Measurements from ENCODE around the gene MAPK6. TPM values are rescaled to one million over a fixed set of nuclear protein-coding genes. Genes with fewer than 3 reads are reported as not detected.
"Not testable (repeated sequence)": the region's sequence is repeated elsewhere in the genome, so short reads cannot be mapped to it uniquely, and the experiment has no call there.

The MAPK6 gene
- polyA plus RNA-seq (ENCODE audit: insufficient read length) = 26.4 TPM

DNA sequence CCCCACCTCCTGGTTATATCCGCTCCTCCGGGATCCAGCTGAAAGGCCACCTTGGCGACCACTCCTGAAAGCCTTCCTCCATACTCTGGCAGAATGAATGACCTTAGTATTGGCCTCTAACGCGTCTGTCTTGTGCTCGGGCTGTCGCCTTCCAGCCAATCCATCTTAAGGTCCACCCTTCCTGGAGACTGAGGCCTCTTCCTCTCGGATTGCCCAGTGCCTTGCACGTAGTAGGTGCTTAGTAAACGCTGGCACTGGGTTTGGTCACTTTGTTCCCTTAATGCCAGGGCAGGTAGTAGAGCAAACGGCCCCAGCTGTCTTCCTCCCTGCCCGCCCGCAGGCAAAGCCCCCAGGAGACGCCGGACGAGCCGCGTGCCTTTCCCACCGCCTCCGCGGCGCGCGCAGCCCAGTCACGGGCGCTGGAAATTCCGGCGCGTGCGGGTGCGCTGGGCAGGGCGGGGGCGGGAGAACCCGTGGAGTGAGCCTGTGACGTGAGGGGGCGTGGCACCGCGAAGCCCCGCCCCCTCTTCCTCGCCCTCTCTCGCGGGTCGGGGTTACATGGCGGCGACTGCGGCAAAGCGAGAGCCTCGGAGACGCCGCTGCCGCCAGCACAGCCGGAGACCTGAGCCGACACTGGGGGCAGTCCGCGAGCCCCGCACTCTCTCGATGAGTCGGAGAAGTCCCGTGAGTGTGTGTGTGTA is at the start of gene MAPK6:
Gene MAPK6 (plus strand): TSS at position 527 of the 701 bp plus-strand sequence. CDS start 27,242 bp downstream, outside the sequence.
- DNase-seq (ENCODE audit: low read depth) = peak; percentile 93

DNA sequence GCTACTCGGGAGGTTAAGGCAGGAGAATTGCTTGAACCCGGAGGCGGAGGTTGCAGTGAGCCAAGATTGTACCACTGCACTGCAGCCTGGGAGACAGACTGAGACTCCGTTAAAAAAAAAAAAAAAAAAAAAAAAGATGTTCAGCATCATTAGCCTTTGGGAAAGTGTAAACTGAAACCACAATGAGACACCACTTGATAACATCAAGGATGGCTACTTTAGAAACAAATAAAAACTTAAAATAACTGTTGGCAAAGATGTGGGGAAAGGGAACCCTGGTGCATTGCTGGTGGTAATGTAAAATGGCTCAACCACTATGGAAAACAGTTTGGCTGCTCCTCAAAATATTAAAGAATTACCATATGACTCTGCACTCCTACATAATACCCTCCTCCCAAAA is 49.3 kb upstream of the MAPK6 start:
- no peak for DNase-seq (ENCODE audit: low read depth)

DNA sequence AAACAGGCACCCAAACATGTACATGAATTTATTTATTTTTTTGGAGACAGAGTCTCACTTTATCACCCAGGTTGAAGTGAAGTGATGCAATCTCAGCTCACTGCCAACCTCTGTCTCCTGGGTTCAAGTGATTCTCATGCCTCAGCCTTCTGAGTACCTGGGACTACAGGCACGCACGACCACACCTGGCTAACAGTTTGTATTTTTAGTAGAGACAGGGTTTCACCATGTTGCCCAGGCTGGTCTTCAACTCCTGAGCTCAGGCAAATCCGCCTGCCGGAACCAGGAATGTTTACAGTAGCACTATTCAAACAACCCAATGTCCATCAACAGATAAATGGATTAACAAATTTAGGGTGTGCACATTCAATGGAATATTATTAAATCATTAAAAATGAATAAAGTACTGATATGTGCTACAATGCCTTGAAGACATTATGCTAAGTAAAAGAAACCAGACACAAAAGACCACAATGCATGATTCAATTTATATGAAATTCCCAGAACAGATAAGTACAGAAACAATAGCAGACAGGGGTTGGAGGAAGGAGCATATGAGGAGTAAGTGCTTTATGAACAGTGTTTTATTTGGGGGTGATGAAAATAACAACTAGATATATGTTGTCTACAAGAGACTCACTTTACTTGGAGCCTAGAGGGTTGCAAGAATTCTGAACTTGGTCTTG is 48.7 kb upstream of the MAPK6 start:
- no peak for DNase-seq (ENCODE audit: low read depth)

DNA sequence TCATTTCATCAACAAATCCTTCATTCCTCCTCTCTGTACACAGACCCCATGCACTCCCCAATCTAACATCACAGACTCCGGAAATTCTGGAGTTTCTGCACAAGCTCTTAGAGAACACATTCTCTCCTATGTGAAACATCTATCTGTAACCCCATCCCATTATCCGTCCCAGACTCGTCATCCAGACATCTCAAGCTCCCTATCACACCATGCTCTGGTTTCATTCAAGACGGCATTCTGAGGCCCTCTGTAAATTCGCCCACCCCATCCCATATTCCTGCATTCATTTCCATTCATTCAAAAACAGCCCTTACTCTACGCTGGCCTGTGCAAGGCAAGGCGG is 48.0 kb upstream of the MAPK6 start:
- DNase-seq (ENCODE audit: low read depth) = no peak

DNA sequence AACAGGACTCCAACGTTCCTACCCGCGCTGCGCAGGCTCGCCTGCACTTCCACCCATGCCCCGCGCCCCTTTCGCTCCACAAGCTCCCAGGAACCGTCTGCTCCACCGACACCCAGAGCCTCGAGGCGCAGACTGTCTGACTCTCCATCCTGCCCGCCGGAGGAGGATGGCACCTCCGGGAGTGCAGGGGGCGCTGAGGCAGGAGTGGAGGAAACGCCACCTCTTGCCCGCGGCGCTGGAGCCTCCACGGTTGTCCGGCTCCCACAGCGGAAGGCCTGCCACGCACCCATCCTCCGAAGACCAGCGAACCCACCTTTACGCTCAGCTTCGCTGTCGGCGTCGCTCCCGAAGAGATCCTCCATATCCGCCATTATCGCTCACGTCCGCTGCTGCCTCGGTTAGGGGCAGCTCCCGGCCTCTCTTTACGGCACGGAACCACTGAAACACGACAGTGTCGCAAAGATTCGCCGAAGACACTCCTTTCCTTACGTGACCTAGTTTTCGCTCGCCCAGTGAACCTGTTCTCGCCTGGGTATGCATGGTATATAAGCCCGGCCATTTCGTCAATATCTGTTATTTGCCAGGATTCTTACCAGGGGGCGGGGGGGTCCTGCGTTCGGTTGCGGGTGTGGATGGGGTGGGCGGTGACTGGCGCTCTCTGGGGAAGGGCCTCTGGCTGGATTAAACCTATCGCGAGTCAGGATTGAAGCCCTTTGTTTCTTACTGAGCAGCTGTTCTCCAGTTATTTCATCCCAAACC is 47.5 kb upstream of the MAPK6 start, which contains the start of gene LEO1:
Gene LEO1 (minus strand): TSS at position 404 of the 759 bp plus-strand sequence. CDS start 33 bp downstream, at position 371.
- peak; percentile 93 for DNase-seq (ENCODE audit: low read depth)

DNA sequence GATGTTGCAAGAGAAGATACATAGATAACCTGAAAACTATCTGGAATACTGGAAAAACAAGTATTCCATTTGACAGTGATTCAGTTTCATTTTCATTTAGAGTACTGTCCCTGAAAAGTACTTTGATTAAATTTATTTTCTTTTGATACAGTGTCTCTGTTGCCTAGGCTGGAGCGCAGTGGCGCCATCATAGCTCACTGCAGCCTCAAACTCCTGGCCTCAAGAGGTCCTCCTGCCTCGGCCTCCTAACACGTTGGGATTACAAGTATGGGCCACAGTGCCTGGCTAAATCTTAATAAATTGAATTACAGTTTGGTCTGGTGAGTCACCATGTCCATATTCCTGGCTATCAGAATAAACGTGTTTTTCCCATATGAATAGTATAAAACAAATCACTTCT is 45.8 kb upstream of the MAPK6 start:
- no peak for DNase-seq (ENCODE audit: low read depth)

DNA sequence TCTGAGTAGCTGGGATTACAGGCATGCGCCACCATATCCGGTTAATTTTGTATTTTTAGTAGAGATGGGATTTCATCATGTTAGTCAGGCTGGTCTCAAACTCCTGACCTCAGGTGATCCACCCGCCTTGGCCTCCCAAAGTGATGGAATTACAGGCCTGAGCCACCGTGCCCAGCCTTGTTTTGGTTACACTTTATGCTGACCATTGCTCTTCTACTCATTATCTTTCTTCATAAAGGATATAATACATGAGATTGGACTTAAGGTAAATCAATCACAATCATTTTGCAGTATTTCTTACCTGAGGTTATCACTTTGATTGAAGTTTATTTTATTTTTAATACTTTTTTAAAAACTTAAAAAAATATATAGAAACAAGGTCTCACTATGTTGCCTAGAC is 45.2 kb upstream of the MAPK6 start:
- DNase-seq (ENCODE audit: low read depth) = no peak

DNA sequence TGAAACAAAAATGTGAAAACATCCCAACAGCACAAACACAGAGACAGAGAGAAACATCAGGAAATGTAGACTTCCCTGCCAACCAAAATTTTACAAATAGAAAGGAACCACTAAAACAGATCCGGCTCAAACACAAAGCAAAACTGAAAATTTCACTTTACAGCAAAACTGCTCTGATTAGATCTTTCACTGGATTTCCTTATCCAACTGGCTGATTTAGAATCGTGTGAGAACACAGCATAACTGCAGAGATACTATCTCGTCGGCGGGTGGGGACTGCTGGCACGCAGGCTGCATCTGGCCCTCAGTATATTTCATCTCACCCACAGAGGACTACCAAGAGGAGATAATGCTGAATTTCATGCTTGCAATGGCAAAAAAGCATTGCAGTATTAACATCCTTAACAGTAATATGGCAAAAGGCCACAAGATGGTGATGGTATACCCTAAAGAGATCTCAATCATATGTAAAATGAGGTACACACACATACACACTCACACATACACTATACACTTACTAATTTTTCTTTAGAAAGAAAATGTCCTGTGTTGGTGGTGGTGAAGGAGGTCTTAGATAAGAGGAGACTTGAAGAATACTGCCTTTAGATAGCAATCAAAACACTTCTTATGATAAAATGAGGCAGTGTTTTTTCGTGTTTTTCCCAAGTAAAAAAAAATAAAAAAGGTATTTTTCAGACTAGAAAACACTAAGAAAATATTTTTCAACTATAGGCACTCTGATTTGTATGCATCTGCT is 36.8 kb upstream of the MAPK6 start:
- no peak for DNase-seq (ENCODE audit: low read depth)

DNA sequence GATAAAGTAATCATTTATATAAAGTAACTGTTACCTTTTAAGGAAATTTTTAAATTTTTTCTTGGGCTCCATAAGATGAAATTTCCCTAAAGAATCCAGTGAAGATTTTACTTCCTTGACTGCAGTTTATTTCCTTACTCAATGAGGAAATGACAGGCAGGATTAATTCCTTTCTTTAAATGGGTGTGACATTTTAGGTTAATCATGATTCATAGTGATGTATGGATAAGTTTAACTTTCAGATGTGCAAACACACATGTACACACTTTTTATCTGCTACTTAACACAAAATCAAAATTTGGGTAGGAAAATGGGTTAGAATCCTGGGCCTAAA is 36.3 kb upstream of the MAPK6 start:
- no peak for DNase-seq (ENCODE audit: low read depth)

DNA sequence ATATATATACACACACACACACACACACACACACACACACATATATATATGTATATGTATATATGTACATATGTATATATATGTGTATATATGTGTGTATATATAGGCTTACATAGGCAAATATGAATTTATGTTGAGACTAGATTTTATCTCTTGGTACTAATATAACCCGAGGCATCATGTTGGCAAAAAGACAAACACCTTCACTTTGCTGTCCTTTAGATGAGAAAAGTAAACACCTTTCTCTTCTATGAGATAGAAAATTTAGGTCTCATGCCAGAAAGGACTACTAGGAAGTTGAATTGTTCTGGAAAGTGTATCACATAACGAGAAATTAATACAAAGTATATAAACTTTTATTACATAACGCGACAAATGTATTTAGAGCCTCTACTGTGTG is 27.9 kb upstream of the MAPK6 start:
- no peak for DNase-seq (ENCODE audit: low read depth)

DNA sequence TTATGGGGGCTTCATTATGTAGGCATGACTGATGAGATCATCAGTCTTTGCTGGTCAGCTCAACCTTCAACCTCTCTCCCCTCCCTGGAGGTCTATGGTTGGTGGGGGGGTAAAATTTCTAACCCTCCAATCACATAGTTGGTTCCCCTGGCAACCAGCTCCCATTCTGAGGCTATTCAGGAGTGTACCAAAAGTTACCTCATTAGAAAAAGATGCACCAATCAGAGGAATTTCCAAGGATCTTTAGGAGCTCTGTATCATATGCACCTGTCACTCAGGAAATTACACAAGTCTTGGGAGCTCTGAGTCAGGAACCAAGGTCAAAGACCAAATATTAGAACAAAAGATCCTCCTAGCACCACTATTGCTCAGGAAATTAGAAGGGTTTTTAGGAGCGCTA is 26.1 kb upstream of the MAPK6 start:
- no peak for DNase-seq (ENCODE audit: low read depth)

DNA sequence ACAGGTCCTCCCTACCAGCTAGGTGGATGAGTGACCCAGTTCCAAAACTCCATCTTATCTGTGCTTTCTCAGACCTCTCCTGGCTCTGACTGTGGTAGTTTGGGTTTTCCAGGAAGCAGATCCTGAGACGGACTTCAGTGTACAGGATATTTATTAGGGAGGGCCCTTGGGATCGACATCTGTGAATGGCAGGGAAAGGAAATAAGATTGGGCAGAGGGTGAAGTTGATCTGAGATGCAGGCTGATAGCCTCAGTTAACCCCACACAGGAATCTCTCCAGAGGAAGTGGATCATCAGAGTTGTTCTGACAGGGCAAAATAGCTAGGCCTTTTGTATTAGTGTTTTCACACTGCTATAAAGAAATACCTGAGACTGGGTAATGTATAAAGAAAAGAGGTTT is 16.7 kb upstream of the MAPK6 start:
- no peak for DNase-seq (ENCODE audit: low read depth)

DNA sequence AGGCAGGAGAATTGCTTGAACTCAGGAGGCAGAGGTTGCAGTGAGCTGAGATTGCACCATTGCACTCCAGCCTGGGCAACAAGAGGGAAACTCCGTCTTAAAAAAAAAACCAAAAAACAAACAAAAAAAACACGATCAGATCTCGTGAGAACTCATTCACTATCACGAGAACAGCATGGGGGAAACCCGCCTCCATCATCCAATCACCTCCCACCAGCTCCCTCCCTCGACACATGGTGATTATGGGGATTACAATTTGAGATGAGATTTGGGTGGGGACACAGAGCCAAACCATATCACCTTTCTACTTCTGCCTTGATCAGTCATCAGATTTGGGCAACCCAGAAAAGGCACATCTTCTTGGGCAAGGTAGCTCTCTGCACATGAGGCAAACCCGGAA is 15.9 kb upstream of the MAPK6 start:
- DNase-seq (ENCODE audit: low read depth) = not testable (repeated sequence)

DNA sequence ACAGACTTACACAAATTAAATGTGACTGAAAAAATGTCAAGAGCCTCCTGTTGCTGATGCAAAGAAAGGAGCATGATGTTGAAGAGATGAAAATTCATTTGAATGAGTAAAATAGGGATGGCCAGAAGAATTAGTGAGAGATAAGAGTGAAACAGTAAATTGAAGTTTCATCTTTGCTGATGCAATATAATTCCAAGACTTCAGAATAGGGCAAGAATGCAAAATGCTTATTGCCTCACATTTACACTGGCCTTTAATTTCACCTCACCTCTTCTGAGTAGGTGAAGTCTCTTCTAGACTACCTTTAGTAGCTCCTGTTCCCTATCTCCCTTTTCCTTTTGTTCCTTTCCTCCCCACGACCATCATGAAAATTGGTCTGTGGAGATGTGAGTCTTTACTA is 15.3 kb upstream of the MAPK6 start:
- no peak for DNase-seq (ENCODE audit: low read depth)

DNA sequence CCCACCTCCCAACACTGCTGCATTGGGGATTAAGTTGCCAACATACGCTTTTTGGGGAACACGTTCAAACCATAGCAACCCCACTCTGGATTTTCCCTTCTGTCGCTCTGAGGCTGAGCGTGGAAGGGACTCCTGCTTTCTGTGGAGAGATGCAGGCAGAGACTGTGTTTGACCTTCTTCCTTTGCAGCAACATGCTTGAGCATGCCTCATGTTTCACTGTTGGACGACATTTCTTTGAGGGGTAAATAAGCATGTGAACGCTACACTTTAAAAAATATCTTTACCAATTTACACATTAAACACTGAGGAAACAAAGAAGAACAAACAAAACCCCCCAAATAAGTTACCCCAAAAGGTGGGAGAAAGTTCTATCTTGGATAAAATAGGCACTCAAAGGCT is 14.2 kb upstream of the MAPK6 start:
- DNase-seq (ENCODE audit: low read depth) = no peak

DNA sequence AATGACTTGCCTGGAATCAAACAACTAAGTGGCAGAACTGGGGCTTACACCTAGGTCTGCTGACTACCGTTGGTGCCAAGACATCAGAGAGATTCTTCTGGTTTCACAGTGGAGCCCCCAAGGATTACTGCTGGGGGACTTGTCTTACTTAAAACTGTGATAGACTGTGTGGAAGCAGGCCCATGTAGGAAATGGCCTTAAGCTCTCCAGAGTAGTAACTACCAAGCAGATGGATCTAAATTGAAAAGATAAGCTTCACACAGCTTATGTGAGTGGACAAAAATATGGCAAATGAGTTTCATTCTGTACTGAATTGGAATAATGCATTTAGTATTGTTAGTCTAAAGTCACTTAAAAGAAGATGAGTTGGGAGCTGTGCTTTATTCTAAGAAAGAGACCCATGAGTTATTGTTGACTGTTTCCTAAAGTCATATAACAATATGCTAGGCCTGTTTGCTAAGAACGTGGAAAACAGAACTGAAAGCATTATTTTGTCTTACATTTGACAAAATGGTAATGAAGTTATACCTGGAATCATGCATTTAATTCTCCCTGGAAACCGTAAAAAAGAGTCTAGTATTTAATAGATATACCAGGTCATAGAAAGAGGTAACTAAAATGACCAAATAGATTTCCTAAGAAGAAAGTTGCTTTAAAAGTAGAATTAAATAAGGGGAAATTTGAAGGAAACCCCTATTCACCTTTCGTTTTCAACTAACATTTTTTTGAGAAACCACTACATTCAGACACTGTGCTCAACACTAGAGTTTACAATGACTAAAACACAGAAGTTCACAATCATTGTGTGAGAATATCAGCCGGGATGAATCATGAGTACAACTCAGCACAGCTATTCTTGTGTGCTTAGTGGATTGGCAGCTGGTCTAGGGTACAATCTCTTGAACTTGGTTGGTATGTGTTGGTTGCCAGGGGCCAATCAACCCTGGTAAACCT is 13.0 kb upstream of the MAPK6 start:
- DNase-seq (ENCODE audit: low read depth) = no peak

DNA sequence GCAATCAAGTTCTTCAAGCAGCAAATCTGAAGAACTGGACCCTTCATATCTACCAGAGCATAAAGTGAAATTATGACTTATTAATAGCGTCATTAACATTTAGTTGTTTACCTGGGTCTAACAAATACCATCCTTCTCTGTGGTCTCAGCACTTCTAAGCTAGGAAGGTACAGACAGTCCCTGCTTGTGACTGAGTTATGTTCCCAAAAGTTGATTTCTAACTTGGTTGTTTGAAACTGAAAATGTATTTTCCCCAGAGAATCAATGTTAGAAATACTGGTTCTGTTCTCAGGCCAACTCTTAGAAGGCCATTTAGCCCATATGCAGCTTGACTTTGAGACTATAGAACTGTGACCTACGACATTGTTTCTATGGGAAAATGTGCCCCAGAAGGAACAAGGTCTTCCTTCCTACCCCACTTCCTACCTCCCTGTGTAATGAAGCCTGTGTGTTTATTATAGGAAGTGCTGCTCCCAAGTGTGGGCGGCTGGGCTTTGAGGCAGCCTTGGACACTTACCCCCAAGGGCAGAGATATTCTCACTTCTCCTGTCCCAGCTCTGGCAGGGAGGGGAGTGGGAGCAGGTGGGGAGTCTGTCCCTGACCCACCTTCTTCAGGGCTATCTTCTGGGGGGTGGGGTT is 12.2 kb upstream of the MAPK6 start:
- no peak for DNase-seq (ENCODE audit: low read depth)

DNA sequence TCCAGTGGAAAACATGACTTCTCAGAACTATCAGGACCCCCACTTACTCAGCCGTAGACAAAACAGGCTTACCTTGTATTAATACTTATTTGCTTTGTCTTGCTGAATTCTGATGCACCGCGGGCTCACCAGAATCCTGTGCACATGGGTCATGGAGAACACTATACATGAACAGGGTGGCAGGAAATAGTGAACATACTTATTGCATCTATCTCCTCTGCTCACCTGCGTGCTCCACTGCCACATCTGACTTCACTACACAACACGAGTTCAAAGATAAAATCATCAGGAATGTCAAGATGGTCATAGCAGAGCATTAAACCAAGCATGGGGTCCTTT is 10.7 kb upstream of the MAPK6 start:
- DNase-seq (ENCODE audit: low read depth) = no peak

DNA sequence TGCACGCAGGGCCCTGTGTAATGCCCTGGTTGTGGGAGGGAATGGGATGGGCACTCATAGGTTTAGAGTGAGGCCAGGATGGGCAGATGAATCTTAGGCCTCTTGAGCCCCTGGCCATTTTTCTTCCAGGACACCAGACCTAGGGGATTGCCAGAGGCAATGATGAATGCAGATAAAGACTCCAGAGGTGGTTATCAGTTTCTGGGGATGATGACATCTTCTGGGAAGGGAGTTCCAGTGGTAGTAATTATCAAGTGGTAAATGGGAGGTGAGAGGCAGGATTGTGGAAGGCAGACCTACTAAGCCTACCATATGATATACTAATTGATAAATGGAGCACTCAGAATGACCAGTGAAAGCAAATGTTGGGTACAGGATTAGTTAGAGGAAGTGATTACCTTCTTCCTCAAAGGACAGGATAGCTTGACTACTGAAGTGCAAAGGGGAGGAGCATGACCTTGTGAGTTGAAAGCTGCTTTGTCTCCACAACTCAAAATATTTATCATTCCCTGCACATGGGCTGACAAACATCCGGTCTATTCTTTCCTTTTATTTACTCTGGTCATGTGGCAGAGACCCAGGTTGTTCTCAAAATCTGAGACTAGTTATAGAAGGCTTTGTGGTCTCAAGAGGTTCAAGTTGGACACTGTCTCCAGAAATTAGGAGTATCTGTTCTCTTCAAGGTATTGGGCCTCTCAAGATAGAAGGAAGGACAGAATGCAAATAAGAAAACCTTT is 10.2 kb upstream of the MAPK6 start:
- DNase-seq (ENCODE audit: low read depth) = no peak
